Inferior parietal cortex (tissue), 1 donor: Measurements from ENCODE around the gene BACH1.
"Not testable (repeated sequence)": the region's sequence is repeated elsewhere in the genome, so short reads cannot be mapped to it uniquely, and the experiment has no call there.

Experiments
- DNase-seq: peaks from one replicate; pipeline ENCODE4 v3.0.0-alpha.2; 2016; ENCODE audit errors: extremely low spot score

The BACH1 gene

DNA sequence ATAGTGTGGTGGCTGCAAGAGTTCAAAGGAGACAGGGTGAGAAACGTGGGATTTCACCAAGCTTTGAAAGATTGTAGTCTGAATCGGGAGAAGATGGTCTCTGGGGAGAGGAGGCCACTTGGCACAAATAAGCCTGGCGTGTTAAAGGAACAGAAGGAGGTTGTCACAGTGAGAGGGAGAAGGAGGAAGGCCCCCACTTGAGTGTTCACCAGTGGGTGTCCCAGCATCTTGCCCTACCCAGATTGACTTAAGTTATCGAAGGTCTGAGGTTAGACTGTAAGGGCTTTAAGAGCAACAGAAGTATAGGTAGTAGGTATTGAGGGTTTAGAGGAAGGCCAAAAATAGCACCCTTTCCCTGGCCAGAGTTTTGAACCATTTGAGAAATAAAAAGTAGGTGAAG, 48.0 kb downstream of the BACH1 start:
- no peak for DNase-seq

DNA sequence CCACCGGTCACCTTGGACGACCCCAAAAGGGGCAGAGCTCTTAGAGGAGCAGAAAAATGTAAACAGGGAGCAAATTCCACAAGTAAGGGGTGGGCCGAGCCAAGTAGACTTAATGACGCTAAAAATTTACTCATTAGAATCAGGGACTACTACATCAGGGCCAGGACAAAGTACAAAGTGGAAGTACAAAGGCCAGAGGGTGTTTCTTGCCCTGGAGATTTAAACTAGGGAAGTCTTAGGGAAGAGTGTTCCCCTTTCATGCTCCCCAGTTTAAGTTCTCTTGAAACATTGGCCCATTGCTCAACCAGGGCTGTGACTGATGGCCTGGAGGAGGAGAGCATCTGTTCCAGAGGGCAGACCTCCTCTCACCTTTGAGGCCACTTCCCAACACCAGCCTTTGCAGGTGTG, 48.6 kb downstream of the BACH1 start:
- no peak for DNase-seq

DNA sequence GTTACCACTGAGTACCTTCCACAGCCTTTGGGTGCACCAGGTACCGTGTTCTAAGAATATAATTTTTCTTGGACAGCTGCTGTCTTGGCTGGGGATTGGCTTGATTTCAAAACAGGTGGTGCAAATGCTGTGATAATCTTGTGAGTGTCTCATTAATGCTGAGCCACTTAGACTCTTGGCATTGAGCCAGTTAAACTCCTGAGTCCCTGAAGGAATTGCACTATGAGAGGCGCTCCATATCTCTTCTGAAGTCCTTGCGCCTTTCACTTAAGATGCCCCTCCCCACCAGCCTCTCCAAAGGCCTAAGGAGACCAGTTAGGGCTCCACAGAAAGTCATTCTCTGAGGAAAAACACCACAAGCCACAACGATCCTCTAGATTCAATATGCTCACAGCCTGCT, 51.0 kb downstream of the BACH1 start:
- no peak for DNase-seq

DNA sequence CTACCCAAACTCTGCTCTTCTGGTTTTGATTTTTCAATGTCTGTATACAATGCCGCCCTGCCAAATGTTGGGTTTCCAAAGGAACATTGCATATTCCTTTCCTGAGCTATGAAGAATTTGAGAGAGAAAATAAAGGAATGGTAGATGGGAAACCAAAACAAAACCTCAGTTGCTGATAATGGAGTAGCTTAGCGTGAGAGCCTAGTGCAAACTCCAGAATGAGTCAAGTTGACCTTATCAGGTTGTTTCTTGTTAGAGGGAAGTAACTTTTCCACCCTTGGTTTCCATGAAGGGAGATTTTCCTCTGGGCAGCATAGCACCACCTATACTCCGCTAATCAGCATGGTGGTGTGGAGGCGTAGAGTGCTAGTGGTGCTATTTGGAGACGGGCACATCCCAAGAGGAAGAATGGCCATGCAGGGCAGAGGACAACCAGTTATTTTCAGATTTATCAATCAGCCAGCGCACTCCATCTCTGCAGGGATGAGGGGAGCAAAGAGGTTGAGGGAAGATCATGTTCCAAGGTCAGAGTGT, 51.6 kb downstream of the BACH1 start:
- no peak for DNase-seq

DNA sequence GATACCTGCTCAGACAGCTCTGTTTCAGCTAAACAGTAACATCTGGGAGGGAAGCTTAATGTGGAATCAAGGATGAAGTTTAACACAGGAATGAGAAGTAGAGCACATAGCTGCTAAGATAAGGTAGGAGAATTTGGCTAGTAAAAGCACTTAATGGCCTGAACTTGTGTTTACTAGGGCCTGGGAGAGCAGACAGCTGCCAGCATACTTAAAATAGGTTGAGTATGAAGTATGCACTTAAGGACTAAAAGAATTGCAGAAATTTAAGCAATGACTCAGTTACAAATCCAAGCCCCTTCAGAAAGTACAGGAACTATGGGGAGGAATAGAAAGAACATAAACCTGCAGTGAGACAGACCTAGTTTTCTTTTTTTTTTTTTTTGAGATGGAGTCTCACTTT, 53.0 kb downstream of the BACH1 start:
- DNase-seq: no peak

DNA sequence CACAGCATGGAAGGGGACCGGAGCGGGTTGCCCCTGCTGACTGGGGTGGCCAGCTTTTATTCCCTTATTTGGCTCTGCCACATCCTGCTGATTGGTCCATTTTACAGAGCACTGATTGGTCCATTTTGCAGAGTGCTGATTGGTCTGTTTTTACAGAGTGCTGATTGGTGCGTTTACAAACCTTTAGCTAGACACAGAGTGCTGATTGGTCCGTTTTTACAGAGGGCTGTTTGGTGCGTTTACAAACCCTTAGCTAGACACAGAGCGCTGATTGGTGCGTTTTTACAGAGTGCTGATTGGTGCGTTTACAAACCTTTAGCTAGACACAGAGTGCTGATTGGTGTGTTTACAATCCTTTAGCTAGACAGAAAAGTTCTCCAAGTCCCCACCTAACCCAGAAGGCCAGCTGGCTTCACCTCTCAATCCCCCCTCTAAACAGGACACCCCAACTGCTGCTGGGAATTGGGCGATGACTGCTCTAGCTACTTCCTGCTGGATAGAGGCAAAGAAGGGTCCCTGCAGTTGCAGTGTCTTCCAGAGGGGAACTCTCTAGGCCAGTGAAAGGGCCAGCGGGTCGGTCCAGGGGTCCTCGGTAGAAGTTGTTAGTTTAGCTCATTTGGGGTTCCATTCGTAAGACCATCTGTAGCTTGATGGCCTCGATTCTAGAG, 56.5 kb downstream of the BACH1 start:
- DNase-seq: not testable (repeated sequence)

DNA sequence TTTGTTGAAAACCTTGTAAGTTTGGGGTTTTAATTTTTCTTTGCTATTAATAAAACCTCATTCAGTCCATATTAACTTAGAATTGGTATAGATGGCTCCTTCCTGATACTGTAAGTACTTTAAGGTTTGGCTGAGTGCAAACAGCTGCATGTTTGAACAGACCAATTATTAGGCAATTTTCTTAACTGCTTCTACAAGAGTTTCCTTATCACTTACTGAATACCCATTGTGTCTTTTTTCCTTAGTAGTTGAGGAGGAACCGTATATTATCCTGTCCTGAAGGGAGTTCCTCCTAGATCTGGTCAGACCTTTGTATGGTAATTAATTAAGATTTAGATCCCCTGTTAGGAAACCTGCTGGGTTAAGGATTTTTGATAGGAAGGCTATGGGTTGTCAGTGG, 57.6 kb downstream of the BACH1 start:
- DNase-seq: not testable (repeated sequence)

DNA sequence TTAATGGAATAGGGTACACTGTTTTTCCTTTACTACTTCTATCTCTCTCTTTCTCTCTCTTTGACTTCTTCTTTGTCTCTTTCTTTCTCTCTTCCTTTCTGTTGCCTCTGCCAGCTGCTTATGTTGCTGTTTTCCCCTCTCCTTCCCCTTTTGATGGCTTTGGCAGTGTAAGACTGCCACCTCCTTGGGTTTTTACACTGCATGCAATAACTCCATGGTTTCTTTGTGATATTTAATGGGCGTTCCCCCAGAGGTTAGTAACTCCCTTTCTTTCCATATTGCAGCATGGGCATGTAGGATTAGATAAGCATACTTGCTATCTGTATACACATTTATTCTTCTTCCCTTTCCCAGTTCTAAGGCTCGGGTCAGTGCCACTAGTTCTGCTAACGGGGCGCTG, 58.1 kb downstream of the BACH1 start:
- not testable (repeated sequence) for DNase-seq

DNA sequence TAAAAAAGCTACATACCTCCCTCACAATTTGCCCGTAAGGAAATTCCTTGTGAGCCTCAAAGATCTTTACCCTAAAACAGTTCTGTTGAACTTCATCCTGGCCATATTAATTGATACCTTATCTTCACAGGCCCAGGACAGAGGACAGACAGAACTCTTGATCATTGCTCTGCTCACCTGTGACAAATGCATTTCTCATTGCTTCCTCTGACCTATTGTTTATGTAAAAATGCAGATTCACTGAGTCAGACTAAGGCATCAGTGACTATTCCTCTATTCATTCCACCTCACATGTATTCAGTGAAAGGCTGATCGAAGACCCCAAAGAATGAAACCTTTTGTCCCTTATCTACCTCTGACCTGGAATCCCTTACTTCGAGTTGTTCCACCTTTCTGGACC, 61.0 kb downstream of the BACH1 start:
- no peak for DNase-seq

DNA sequence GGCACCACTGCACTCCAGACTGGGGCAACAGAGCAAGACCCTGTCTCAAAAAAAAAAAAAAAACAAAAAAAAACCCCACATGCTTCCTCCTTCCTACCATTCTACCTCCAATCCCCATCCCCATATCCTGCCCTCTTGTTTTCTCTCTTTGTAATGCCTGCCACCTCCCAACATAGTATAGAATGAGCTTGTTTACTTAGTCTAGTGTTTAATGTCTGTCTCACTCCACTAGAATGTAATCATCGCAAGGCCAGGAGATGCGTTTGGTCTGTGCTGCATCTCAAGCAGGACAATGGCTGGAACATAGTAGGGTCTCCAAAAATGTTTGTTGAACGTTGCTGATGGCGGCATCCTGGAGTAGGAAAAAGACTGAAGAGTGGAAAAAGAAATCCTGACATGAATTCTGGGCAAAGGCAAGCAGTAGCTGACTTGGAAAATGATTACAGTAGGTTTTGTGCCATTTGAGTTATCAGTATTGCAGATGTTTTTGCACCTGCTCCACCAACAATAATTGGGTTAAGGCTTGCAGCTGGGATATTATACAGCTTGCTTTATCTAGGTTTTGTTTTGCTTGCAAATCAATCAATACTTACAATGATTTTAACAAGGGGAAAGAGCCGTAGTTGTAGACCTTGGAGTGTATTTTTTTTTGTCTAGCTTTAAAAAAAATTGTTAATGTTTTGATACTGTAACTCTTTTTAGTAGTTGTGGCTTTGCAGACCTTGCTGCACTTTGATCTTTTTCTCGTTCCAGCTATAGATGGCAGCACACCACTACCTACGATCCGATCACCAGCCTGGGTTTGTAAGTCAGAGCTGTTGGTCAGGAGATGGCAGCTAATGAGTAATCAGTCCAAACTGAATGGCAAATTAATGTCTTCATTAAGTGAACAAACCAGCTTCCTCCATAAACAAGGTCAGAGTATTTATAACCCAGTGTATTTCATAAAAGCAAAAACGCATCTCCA, 62.4 kb downstream of the BACH1 start:
- DNase-seq: peak; percentile 44

DNA sequence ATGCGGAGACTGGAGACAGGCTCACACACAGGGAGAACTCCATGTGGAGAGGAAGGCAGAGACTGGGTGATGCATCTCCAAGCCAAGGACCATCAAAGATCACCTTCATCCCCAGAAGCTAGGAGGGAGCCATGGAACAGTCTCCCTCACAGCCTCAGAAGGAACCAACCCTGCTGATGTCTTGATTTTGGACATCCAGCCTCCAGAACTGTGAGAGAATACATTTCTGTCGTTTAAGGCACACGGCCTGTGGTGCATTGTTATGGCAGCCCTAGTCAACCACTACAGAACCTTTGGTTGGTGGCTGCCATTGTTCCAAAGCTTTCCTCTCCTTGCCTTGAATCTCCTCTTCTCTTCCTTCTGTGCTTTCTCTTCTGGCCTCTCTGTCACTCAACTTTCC, 64.0 kb downstream of the BACH1 start:
- DNase-seq: no peak

DNA sequence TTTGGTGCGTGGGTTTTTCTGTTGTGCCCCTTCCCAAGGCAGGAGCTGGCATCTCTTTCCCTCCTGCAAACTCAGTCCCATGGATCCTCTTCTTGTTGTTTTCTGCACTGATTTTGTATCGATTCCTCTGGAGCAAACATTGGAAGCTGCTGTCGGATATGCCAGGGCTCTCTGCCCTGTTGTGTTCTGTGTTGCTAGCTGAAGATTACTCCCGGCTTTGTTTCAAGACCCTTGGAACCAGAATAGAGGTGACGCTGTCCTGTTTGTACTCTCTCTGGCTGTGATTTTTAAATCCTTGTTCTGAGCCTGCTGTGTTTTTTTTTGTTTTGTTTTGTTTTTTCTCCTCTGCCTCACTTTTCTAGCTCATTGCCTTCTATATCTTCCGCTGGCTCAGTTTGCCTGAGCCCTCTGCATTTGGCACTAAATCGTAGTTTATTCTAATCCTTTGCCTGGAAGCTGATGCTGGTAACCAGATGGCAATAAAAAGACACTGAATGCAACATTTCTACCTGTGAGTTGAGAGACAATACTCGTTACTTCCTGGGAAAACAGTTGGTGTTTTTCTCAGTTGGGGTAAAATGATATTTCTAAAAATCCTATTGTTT, 67.0 kb downstream of the BACH1 start:
- no peak for DNase-seq

DNA sequence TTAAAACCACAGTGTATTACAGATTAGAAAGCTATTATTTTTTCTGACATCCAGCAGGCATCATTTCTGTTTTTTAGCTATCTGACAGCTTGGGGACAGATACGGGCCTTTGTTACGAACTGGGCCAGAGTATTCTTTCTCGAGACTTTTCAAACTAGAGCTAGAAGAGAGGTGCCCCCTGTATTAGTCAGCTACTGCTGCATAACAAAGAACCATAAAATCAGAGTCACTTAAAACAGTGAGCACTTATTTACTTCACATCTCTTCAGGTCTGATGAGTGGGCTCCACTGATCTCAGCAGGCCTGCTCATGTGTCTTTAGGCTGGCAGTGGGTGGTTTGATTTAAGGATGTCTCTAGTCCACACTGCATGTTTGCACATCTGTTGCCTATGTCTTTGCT, 67.8 kb downstream of the BACH1 start:
- DNase-seq: no peak

DNA sequence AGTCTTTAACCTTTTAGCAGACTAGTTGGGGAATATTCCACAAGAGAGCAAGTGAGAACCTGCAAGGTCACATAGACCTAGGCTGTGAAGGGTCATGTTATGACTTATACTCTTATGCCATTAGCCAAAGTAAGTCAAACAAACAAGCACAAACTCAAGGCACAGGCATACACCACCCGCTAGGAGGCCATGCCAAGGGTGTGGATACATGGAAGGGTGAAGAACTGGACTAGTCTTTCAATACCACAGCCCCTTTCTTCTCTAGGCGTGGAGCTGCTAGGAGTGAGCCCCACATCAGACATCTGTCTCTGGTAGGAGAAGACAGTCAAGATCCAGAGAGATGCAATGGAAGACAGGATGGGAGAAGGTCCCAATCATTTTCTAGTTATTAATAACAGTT, 68.6 kb downstream of the BACH1 start:
- DNase-seq: no peak

DNA sequence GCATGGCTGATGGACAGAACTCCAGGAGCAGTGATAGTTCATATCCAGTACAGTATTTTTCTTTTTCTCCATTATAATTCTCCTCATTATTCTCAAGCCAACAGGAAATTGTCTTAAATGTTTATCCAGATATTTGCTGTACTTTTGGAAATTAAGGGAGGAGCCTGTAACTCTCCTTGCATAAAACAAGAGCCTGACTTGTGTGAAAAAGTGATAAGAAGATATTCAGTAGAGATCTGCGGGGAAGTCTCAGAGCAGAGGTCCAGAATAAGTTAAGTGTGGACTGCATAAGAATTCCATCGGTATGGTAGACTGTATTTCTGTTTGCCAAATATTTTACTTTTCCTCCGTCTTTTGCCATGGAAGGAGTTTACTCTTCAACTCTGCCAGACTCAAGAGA, 70.2 kb downstream of the BACH1 start:
- no peak for DNase-seq

DNA sequence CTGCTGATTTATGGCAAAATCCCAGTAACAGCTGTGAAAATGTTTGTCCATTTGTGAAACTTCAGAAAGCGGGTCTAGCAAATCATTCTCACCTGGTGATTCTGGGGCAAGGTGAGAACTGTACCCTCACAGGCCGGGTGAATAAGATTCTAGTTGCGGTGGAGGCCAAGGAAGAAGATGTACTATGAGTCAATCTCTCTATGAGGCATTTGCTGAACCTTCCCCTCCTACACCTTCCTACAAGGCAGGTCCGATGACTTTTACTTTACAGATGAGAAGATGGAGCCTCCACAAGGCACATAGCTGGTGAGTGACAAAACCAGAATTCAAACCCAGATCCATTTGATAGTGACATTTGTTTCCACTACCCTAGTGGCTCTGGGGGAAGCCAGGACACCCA, 72.7 kb downstream of the BACH1 start:
- DNase-seq: no peak

DNA sequence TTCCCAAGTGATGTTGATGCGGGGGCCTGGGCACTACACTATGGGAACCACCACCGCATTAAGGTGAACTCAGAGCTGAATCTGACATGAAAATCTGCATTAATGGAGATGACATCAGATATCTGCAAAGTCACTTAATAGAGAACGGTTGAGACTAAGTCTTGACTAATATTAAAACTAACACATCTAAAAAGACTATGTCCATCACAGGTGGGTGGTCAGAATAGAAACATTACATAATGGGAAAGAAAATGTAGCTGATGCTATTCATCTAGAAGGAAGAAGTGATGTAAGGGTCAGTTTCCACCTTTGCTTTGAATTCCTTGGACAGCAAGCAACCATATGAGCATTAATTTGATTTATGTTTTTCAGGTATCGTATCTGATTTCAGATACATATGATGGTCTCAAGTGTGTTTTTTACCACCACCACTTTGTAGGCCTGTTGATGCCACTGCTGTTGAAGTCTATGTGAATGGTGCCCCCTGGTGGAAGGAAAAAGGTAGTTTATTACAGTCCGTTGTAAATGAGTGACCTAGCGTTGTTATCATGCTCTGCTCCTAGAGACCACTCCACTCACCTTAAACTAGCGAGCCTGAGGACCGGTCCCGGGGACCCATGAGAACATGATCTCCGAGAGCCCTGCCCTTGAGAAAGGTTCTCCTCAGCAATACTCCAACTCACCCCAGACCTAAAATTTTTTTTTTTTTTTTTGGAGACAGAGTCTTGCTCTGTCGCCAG, 73.5 kb downstream of the BACH1 start:
- DNase-seq: peak; percentile 93

DNA sequence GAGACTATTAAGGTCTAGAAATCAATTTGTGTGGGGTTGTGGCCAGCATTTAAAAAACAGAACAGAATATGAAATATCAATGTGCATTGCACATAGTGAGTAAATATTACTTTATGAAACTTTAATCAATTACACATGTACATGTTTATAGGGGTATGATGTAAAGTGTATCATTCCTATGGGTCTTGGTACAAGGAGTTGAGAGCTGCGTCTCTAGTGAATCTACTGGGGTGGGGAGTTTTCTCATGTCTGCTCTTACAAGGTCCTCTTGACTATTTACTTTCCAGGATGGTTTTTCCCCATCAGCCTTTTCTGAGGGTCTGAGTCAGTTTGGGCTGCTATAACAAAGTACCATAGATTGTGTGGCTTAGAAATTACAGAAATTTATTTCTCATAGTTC, 75.8 kb downstream of the BACH1 start:
- no peak for DNase-seq

DNA sequence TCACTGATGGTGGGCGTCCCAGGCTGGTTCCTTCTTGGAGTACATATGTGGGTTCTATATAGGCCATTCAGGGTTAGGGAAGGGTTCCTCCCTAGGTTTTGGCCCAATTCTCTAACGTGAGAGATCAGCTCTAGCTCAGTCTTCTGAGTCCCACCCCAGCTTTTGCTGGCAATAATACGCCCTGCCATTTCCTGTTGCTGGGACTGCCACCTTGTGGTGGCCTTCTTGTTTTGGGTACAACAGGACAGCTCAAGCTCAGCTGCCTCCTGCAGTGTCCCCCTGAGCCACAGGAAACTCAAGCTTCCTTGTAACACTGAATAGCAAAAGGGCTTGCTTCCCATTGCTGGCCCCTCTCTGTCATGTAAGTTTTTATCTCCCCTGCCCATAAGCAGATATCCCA, 77.8 kb downstream of the BACH1 start:
- DNase-seq: peak; percentile 20

DNA sequence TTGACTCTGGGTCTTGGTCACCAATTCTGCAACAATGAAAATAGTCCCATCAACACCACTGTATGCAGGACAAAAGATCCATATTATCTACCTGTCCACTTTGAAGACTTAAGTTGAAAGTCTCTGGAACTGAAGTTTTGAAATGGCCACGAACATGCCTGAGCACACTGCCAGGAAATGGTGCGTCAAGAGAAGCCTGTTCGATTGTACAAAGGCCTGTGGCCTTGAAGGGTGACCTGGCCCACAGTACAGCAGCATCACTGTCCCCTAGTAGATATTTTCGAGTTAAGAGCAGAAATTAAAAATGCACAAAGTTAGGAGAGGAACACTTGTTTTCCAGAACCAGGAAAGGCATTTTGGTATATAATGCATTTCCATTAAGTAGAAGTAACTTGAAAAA, 78.5 kb downstream of the BACH1 start:
- no peak for DNase-seq

DNA sequence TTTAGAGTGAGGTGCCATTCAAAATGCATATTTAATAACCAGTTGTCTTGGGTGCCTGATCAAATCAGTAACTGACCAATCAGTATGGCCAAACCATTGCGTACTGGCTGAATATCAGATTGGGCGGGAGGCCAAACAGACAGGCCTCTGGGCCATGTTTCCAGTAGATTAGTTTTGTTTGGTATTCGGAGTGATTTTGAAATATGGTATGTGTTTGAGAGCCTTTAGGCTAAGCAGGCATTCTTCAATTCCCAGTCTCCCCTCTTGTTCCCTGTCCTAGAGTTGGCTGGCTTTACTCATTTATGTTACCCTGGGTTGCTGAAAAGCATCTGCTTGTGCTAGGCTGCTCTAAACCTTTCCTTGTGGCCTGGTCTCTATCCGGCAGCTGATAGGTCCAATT, 80.1 kb downstream of the BACH1 start:
- no peak for DNase-seq

DNA sequence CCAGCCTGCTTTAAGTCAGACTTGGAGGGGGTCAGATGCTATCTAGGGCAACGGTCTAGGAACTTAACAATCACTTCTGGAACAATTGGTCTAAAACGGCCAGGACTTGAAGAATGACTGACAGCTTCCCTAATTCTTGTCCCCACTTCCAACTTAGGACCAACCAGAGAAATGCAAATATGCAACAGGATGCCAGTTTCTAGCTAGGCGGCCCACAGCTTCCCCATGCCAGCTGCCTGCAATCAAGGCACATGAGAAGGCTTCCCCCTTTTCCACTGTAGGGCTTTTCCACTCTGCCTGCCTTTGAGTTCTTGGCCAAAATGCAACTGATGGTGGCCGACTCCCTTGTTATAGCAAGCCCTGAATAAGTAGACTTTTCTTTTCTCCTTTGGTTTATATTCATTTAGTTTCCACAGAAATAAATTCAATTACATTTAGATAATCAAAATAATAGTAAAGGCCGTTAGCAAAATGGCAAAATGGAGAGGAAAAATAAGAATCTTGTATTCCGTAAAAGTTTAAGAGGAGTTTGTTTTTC, 80.9 kb downstream of the BACH1 start:
- no peak for DNase-seq
